GM19099 (cell line): ENCODE data around the gene HSPB3.

Source experiments
- POLR2A ChIP-seq: IDR thresholded peaks from 3 replicates; pipeline ENCODE4 v1.6.1; 2011; ENCODE audit warnings: low read depth; ENCODE audit not compliant: insufficient read length; ENCODE audit errors: extremely low read depth

HSPB3 gene

DNA sequence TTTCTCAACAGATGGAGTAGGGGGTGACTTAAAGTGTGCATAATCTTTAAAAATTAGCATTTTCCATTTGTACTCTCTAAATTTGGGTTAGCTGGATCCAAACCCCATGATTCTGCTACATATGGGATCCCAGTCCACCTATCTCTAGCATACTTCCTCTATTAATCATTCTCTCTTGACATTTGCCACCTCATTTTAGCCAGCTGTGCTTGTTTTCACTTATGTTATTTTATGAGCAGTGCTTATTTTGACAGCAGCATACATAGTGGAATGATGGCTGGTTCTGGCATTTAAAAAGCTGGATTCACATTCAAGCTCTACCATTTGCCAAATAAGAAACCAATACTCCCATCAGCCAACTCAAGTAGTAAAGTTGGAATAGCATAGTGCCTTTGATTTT lies 39.5 kb downstream of the HSPB3 start:
- TF ChIP-seq POLR2A: no peak
